NT2/D1 (cell line): Measurements from ENCODE around the gene HOXB3.

Experiments
- SUZ12 ChIP-seq: IDR thresholded peaks from 2 replicates; pipeline ENCODE4 v1.6.1; 2011; ENCODE audit not compliant: insufficient read length, insufficient read depth; ENCODE audit errors: extremely low read depth
- ZNF274 ChIP-seq: IDR thresholded peaks from 2 replicates; pipeline ENCODE4 v1.6.1; 2011; ENCODE audit warnings: mild to moderate bottlenecking, low read depth, low read length

- TF ChIP-seq SUZ12 (no peak), ZNF274 (no peak)
Observed at GRCh38 chr17:48545539-48545938, 44.5 kb downstream of the HOXB3 start.
